Measurements from ENCODE around the gene GPR39.

Gene GPR39

GRCh38 chr2:132641819-132642218, 225.2 kb downstream of the GPR39 start:
- no peak for TF ChIP-seq JUND (IDR thresholded peaks at IDR 0.05; ENCODE audit: low read depth)
- no peak for DNase-seq (ENCODE audit: low read depth in 1 of 2, low spot score in 1 of 2)
- in situ Hi-C loops (cut with HindIII; ENCODE audit: low pct_unique_long_range_greater_than_20kb, low sequenced_read_pairs): no loop called here

GRCh38 chr2:132642415-132642814, 225.8 kb downstream of the GPR39 start:
- DNase-seq (ENCODE audit: low read depth in 1 of 2, low spot score in 1 of 2): no peak
- TF ChIP-seq JUND (IDR thresholded peaks at IDR 0.05; ENCODE audit: low read depth): no peak
- in situ Hi-C loops (cut with HindIII; ENCODE audit: low pct_unique_long_range_greater_than_20kb, low sequenced_read_pairs): no loop called here

GRCh38 chr2:132645176-132645575, 228.6 kb downstream of the GPR39 start:
- in situ Hi-C loops (cut with HindIII; ENCODE audit: low pct_unique_long_range_greater_than_20kb, low sequenced_read_pairs): no loop called here
- TF ChIP-seq JUND (IDR thresholded peaks at IDR 0.05; ENCODE audit: low read depth): no peak
- no peak for DNase-seq (ENCODE audit: low read depth in 1 of 2, low spot score in 1 of 2)

GRCh38 chr2:132645722-132646539, 229.3 kb downstream of the GPR39 start:
- no peak for DNase-seq (ENCODE audit: low read depth in 1 of 2, low spot score in 1 of 2)
- no peak for TF ChIP-seq JUND (IDR thresholded peaks at IDR 0.05; ENCODE audit: low read depth)
- in situ Hi-C loops (cut with HindIII; ENCODE audit: low pct_unique_long_range_greater_than_20kb, low sequenced_read_pairs): no loop called here

GRCh38 chr2:132646540-132647108, 230.0 kb downstream of the GPR39 start:
- in situ Hi-C loops (cut with HindIII; ENCODE audit: low pct_unique_long_range_greater_than_20kb, low sequenced_read_pairs): no loop called here
- DNase-seq (ENCODE audit: low read depth in 1 of 2, low spot score in 1 of 2): no peak
- TF ChIP-seq JUND (IDR thresholded peaks at IDR 0.05; ENCODE audit: low read depth): no peak

GRCh38 chr2:132651115-132652045, 234.8 kb downstream of the GPR39 start:
- no peak for TF ChIP-seq JUND (IDR thresholded peaks at IDR 0.05; ENCODE audit: low read depth)
- in situ Hi-C loops (cut with HindIII; ENCODE audit: low pct_unique_long_range_greater_than_20kb, low sequenced_read_pairs): no loop called here
- no peak for DNase-seq (ENCODE audit: low read depth in 1 of 2, low spot score in 1 of 2)

- in situ Hi-C loops (cut with HindIII; ENCODE audit: low pct_unique_long_range_greater_than_20kb, low sequenced_read_pairs): no loop called here
- DNase-seq (ENCODE audit: low read depth in 1 of 2, low spot score in 1 of 2): no peak
- TF ChIP-seq JUND (IDR thresholded peaks at IDR 0.05; ENCODE audit: low read depth): no peak
Measured at GRCh38 chr2:132652474-132652873, 235.9 kb downstream of the GPR39 start.

- no peak for TF ChIP-seq JUND (IDR thresholded peaks at IDR 0.05; ENCODE audit: low read depth)
- in situ Hi-C loops (cut with HindIII; ENCODE audit: low pct_unique_long_range_greater_than_20kb, low sequenced_read_pairs): no loop called here
- no peak for DNase-seq (ENCODE audit: low read depth in 1 of 2, low spot score in 1 of 2)
Measured at GRCh38 chr2:132654335-132654734, 237.7 kb downstream of the GPR39 start.

- in situ Hi-C loops (cut with HindIII; ENCODE audit: low pct_unique_long_range_greater_than_20kb, low sequenced_read_pairs): no loop called here
- DNase-seq (ENCODE audit: low read depth in 1 of 2, low spot score in 1 of 2): no peak
- no peak for TF ChIP-seq JUND (IDR thresholded peaks at IDR 0.05; ENCODE audit: low read depth)
Measured at GRCh38 chr2:132654968-132655367, 238.4 kb downstream of the GPR39 start.

- TF ChIP-seq JUND (IDR thresholded peaks at IDR 0.05; ENCODE audit: low read depth): no peak
- in situ Hi-C loops (cut with HindIII; ENCODE audit: low pct_unique_long_range_greater_than_20kb, low sequenced_read_pairs): no loop called here
Measured at GRCh38 chr2:132656266-132656975, 239.8 kb downstream of the GPR39 start.

GRCh38 chr2:132659331-132659730, 242.7 kb downstream of the GPR39 start:
- in situ Hi-C loops (cut with HindIII; ENCODE audit: low pct_unique_long_range_greater_than_20kb, low sequenced_read_pairs): no loop called here
- TF ChIP-seq JUND (IDR thresholded peaks at IDR 0.05; ENCODE audit: low read depth): no peak
- no peak for DNase-seq (ENCODE audit: low read depth in 1 of 2, low spot score in 1 of 2)

More at GRCh38 chr2:132656266-132656975, 239.8 kb downstream of the GPR39 start:
- DNase-seq (ENCODE audit: low read depth in 1 of 2, low spot score in 1 of 2): no peak

GRCh38 chr2:132662732-132663131, 246.1 kb downstream of the GPR39 start:
- DNase-seq (ENCODE audit: low read depth in 1 of 2, low spot score in 1 of 2): no peak
- TF ChIP-seq JUND (IDR thresholded peaks at IDR 0.05; ENCODE audit: low read depth): no peak
- in situ Hi-C loops (cut with HindIII; ENCODE audit: low pct_unique_long_range_greater_than_20kb, low sequenced_read_pairs): no loop called here

Measured in T47D (cell line).